Breast epithelium (tissue), 3 donors: Measurements from ENCODE around the gene PSKH1.

Source experiments
- CTCF ChIP-seq, 3 donors: fragments of 450-650 bp; IDR thresholded peaks; one replicate each; pipeline ENCODE4 v1.5.1; 2016 to 2017; ENCODE audit warnings: antibody characterized with exemption in 3 of 3, mild to moderate bottlenecking in 3 of 3, moderate library complexity in 3 of 3
- POLR2AphosphoS5 ChIP-seq, 3 donors: sonication (generic); formaldehyde crosslinking; IDR thresholded peaks; one replicate each; pipeline ENCODE4 v1.6.1; 2017; ENCODE audit warnings: antibody characterized with exemption in 3 of 3

- TF ChIP-seq CTCF (IDR thresholded peaks at IDR 0.05) (no peak), POLR2AphosphoS5 (IDR thresholded peaks at IDR 0.05) (no peak)
These were observed 4.2 kb downstream of the PSKH1 start for GRCh38 chr16:67897231-67897630.
